Measurements from ENCODE around the gene BCKDHB. TPM values are rescaled to one million over a fixed set of nuclear protein-coding genes. Genes with fewer than 3 reads are reported as not detected.
A peak's percentile ranks its signal among the peaks of the same experiment; 100 is the strongest.

BCKDHB gene
- total RNA-seq, 6 experiments from 2014 or later, result 16.7 to 20.2 (median 18.7) TPM

- TF ChIP-seq CTCF (IDR thresholded peaks at IDR 0.05), result peak; percentile 88
- Mint-ChIP-seq H3K4me1 (ENCODE audit: low read depth) (peaks cover 47% of the 10 kb centered on the region), H3K27me3 (ENCODE audit: insufficient read depth) (peaks cover 1% of the 10 kb centered on the region; the same call in 1 of the 2 replicates), H3K27ac (no peak overlapping the region; the same call in 1 of the 2 replicates), H3K9me3 (no peaks in the 10 kb centered on the region), H3K36me3 (ENCODE audit: low read depth) (no peaks in the 10 kb centered on the region), H3K4me3 (no peak overlapping the region)
- peak; percentile 57 for DNase-seq
These were observed 108.1 kb downstream of the BCKDHB start for GRCh38 chr6:80214436-80215022.

- TF ChIP-seq CTCF (IDR thresholded peaks at IDR 0.05), result no peak
- H3K9me3 Mint-ChIP-seq, result no peaks in the 10 kb centered on the region
- H3K27me3 Mint-ChIP-seq (ENCODE audit: insufficient read depth), result peaks cover 1% of the 10 kb centered on the region; the same call in 1 of the 2 replicates
- H3K27ac Mint-ChIP-seq, result no peak overlapping the region; the same call in 1 of the 2 replicates
- peaks cover 43% of the 10 kb centered on the region for H3K4me1 Mint-ChIP-seq (ENCODE audit: low read depth)
- no peak overlapping the region for H3K4me3 Mint-ChIP-seq
- no peak for DNase-seq
- no peaks in the 10 kb centered on the region for H3K36me3 Mint-ChIP-seq (ENCODE audit: low read depth)
These were observed 108.6 kb downstream of the BCKDHB start for GRCh38 chr6:80215063-80215462.

GRCh38 chr6:80217794-80218193 is 111.3 kb downstream of the BCKDHB start:
- Mint-ChIP-seq H3K27ac (no peak overlapping the region), H3K4me3 (no peak overlapping the region), H3K9me3 (no peaks in the 10 kb centered on the region), H3K27me3 (ENCODE audit: insufficient read depth) (peaks cover 1% of the 10 kb centered on the region; the same call in 1 of the 2 replicates), H3K36me3 (ENCODE audit: low read depth) (no peaks in the 10 kb centered on the region), H3K4me1 (ENCODE audit: low read depth) (peaks cover 27% of the 10 kb centered on the region)
- no peak for TF ChIP-seq CTCF (IDR thresholded peaks at IDR 0.05)
- no peak for DNase-seq

- H3K9me3 Mint-ChIP-seq, result no peaks in the 10 kb centered on the region
- H3K36me3 Mint-ChIP-seq (ENCODE audit: low read depth), result peaks cover 7% of the 10 kb centered on the region; the same call in 1 of the 2 replicates
- H3K4me3 Mint-ChIP-seq, result peak overlapping the region; percentile 30; the same call in 1 of the 2 replicates
- H3K27ac Mint-ChIP-seq, result no peak overlapping the region
- no peak for TF ChIP-seq CTCF (IDR thresholded peaks at IDR 0.05)
- DNase-seq, result peak; percentile 17
- peaks cover 1% of the 10 kb centered on the region for H3K27me3 Mint-ChIP-seq (ENCODE audit: insufficient read depth)
- H3K4me1 Mint-ChIP-seq (ENCODE audit: low read depth), result peaks cover 23% of the 10 kb centered on the region
These were observed 117.3 kb downstream of the BCKDHB start for GRCh38 chr6:80223743-80224212.

GRCh38 chr6:80226151-80226550 is 119.7 kb downstream of the BCKDHB start:
- DNase-seq, result no peak
- peaks cover 12% of the 10 kb centered on the region for H3K36me3 Mint-ChIP-seq (ENCODE audit: low read depth)
- H3K27ac Mint-ChIP-seq, result no peak overlapping the region
- H3K27me3 Mint-ChIP-seq (ENCODE audit: insufficient read depth), result no peaks in the 10 kb centered on the region; the same call in 1 of the 2 replicates
- H3K4me1 Mint-ChIP-seq (ENCODE audit: low read depth), result peaks cover 23% of the 10 kb centered on the region
- no peak overlapping the region for H3K4me3 Mint-ChIP-seq
- H3K9me3 Mint-ChIP-seq, result no peaks in the 10 kb centered on the region
- TF ChIP-seq CTCF (IDR thresholded peaks at IDR 0.05), result no peak

Data from HFFc6 (cell line).